ENCODE data around the gene ZEB1.
"Not testable (repeated sequence)": the region's sequence is repeated elsewhere in the genome, so short reads cannot be mapped to it uniquely, and the experiment has no call there.

GRCh38 chr10:31405829-31406228 lies 86.8 kb downstream of the ZEB1 start:
- TF ChIP-seq CTCF (conservative IDR thresholded peaks at IDR 0.05); EZH2 (IDR thresholded peaks at IDR 0.05; ENCODE audit: low read depth): not testable (repeated sequence)

All from PC-9 (cell line).